SU-DHL-6 (cell line): ENCODE measurements around the gene TBL1X.

Experiments used
- CTCF ChIP-seq: fragments of 200-600 bp; sonication (generic); IDR thresholded peaks from one replicate; pipeline ENCODE4 v1.5.1; 2017; ENCODE audit warnings: antibody characterized with exemption, mild to moderate bottlenecking, low read length, moderate library complexity; ENCODE audit not compliant: insufficient read depth, poor library complexity, severe bottlenecking
- EZH2phosphoT487 ChIP-seq: fragments of 200-600 bp; sonication (generic), shearing (Covaris generic); conservative IDR thresholded peaks from 2 replicates; pipeline ENCODE4 v1.6.1; 2018; ENCODE audit warnings: mild to moderate bottlenecking, antibody characterized with exemption, low read length, moderate library complexity, mixed read lengths

GRCh38 chrX:9687899-9688298 lies 223.0 kb downstream of the TBL1X start:
- no peak for TF ChIP-seq CTCF
- TF ChIP-seq EZH2phosphoT487, result no peak
